Measurements from ENCODE around the gene PSMD12.

The PSMD12 gene

GRCh38 chr17:67289181-67289876 lies 77.0 kb downstream of the PSMD12 start:
- no peak for DNase-seq (ENCODE audit: extremely low spot score)
- TF ChIP-seq, protein P1, sequence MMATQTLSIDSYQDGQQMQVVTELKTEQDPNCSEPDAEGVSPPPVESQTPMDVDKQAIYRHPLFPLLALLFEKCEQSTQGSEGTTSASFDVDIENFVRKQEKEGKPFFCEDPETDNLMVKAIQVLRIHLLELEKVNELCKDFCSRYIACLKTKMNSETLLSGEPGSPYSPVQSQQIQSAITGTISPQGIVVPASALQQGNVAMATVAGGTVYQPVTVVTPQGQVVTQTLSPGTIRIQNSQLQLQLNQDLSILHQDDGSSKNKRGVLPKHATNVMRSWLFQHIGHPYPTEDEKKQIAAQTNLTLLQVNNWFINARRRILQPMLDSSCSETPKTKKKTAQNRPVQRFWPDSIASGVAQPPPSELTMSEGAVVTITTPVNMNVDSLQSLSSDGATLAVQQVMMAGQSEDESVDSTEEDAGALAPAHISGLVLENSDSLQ (IDR thresholded peaks at IDR 0.05), result no peak
- TF ChIP-seq ZNF384 (IDR thresholded peaks at IDR 0.05) (no peak), FOXK2 (IDR thresholded peaks at IDR 0.05) (no peak), SUZ12 (IDR thresholded peaks at IDR 0.05) (no peak), BHLHE40 (IDR thresholded peaks at IDR 0.05; ENCODE audit: borderline replicate concordance) (no peak), FOXM1 (IDR thresholded peaks at IDR 0.05; ENCODE audit: borderline replicate concordance) (no peak), FOXA1 (IDR thresholded peaks at IDR 0.05) (no peak), SP1 (IDR thresholded peaks at IDR 0.05) (no peak), HDGF (IDR thresholded peaks at IDR 0.05; ENCODE audit: borderline replicate concordance) (no peak)
- CTCF ChIA-PET, result no interaction called here
- POLR2A ChIA-PET, result no interaction called here
